Sigmoid colon (tissue), 3 donors: ENCODE results near the gene SLC25A1.

Experiments used
- CTCF ChIP-seq, 4 experiments: fragments of 450-650 bp in 3 of 4; fragments of 200-600 bp in 1 of 4; IDR thresholded peaks; one replicate each; pipeline ENCODE4 v1.5.1; 2016 to 2019; ENCODE audit warnings: antibody characterized with exemption in 4 of 4, mild to moderate bottlenecking in 3 of 4, moderate library complexity in 2 of 4
- POLR2A ChIP-seq, 2 donors: fragments of 450-650 bp; IDR thresholded peaks; one replicate each; pipeline ENCODE4 v1.6.1; 2016; ENCODE audit warnings: antibody characterized with exemption in 2 of 2, mild to moderate bottlenecking in 2 of 2, moderate library complexity in 2 of 2

GRCh38 chr22:19213001-19213400 is 34.5 kb upstream of the SLC25A1 start:
- TF ChIP-seq CTCF (IDR thresholded peaks at IDR 0.05) (no peak), POLR2A (IDR thresholded peaks at IDR 0.05) (no peak)
